HG02571 (cell line): ENCODE measurements around the gene DHH.
A peak's percentile ranks its signal among the peaks of the same experiment; 100 is the strongest.
"Not testable (repeated sequence)": the region's sequence is repeated elsewhere in the genome, so short reads cannot be mapped to it uniquely, and the experiment has no call there.

ENCODE experiments used
- ATAC-seq: cut with Tn5 transposase; IDR thresholded peaks from one replicate; pipeline ENCODE4 v1.9.1; 2021; ENCODE audit warnings: mild to moderate bottlenecking, moderate library complexity; ENCODE audit not compliant: unreplicated experiment

DHH gene

GRCh38 chr12:49079793-49080192, 14.8 kb downstream of the DHH start:
- ATAC-seq, result no peak

- no peak for ATAC-seq
Observed at GRCh38 chr12:49070971-49071370, 23.6 kb downstream of the DHH start.

- peak; percentile 98 for ATAC-seq
Observed at GRCh38 chr12:49069507-49070346, 24.9 kb downstream of the DHH start, which contains the start of gene RHEBL1. TSS of gene RHEBL1 (minus strand) at chr12:49069979. CDS start at chr12:49069785, 194 bp downstream.

GRCh38 chr12:49068879-49069506, 25.6 kb downstream of the DHH start:
- ATAC-seq, result no peak

- no peak for ATAC-seq
Observed at GRCh38 chr12:49066120-49066519, 28.5 kb downstream of the DHH start.

GRCh38 chr12:49064767-49065152, 29.8 kb downstream of the DHH start:
- no peak for ATAC-seq

- ATAC-seq, result not testable (repeated sequence)
Observed at GRCh38 chr12:49061916-49062315, 32.7 kb downstream of the DHH start.

- peak; percentile 1 for ATAC-seq
Observed at GRCh38 chr12:49061157-49061650, 33.4 kb downstream of the DHH start.

GRCh38 chr12:49060237-49061156, 34.1 kb downstream of the DHH start, which contains the start of gene KMT2D:
TSS of gene KMT2D (minus strand) at chr12:49060794. CDS start at chr12:49055324, 5,470 bp downstream.
- ATAC-seq, result peak; percentile 44

GRCh38 chr12:49059299-49060171, 35.1 kb downstream of the DHH start:
- ATAC-seq, result peak; percentile 10

- no peak for ATAC-seq
Observed at GRCh38 chr12:49059045-49059298, 35.6 kb downstream of the DHH start.

GRCh38 chr12:49058366-49059044, 36.1 kb downstream of the DHH start:
- no peak for ATAC-seq

GRCh38 chr12:49057888-49058287, 36.7 kb downstream of the DHH start:
- ATAC-seq, result no peak

GRCh38 chr12:49055978-49056754, 38.4 kb downstream of the DHH start:
- ATAC-seq, result peak; percentile 72

- no peak for ATAC-seq
Observed at GRCh38 chr12:49055092-49055491, 39.5 kb downstream of the DHH start.

- no peak for ATAC-seq
Observed at GRCh38 chr12:49054524-49054923, 40.1 kb downstream of the DHH start.

- ATAC-seq, result no peak
Observed at GRCh38 chr12:49054096-49054495, 40.5 kb downstream of the DHH start.

GRCh38 chr12:49052451-49053208, 42.0 kb downstream of the DHH start:
- no peak for ATAC-seq
